DOHH2 (cell line): Measurements from ENCODE around the gene NCOA5.

Experiments
- EZH2phosphoT487 ChIP-seq: fragments of 200-600 bp; sonication (generic); IDR thresholded peaks from 2 replicates; pipeline ENCODE4 v1.6.1; 2017; ENCODE audit warnings: borderline replicate concordance, mild to moderate bottlenecking, antibody characterized with exemption, low read length, moderate library complexity, mixed read lengths
- TF ChIP-seq, protein P1 (sequence below): fragments of 200-600 bp; sonication (generic); IDR thresholded peaks from one replicate; pipeline ENCODE4 v1.5.1; 2014; ENCODE audit warnings: antibody characterized with exemption, mild to moderate bottlenecking, low read depth, low read length; ENCODE audit not compliant: poor library complexity, severe bottlenecking

DNA sequence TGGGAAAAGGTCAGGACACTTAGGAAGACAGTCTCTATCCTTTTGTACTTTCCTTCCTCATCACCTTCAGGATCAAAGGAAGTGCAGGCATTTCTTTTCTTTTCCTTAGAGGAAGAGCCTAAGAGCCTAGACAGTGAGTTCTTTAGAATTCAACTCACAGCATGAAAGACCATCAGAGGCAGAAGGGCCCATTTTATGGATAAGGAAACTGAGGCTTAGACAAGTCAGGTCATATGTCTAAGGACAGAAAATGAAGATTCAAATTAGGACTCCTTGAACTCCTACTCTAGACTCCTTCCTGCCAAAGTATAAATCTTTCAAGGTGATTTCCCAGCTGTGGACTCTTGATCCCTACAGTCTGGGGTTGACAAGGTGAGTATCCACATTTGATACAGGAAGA, 39.9 kb downstream of the NCOA5 start:
- TF ChIP-seq, protein P1, sequence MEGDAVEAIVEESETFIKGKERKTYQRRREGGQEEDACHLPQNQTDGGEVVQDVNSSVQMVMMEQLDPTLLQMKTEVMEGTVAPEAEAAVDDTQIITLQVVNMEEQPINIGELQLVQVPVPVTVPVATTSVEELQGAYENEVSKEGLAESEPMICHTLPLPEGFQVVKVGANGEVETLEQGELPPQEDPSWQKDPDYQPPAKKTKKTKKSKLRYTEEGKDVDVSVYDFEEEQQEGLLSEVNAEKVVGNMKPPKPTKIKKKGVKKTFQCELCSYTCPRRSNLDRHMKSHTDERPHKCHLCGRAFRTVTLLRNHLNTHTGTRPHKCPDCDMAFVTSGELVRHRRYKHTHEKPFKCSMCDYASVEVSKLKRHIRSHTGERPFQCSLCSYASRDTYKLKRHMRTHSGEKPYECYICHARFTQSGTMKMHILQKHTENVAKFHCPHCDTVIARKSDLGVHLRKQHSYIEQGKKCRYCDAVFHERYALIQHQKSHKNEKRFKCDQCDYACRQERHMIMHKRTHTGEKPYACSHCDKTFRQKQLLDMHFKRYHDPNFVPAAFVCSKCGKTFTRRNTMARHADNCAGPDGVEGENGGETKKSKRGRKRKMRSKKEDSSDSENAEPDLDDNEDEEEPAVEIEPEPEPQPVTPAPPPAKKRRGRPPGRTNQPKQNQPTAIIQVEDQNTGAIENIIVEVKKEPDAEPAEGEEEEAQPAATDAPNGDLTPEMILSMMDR = no peak
- TF ChIP-seq EZH2phosphoT487 = no peak
